Measurements from ENCODE around the gene KLRD1.

KLRD1 gene

GRCh38 chr12:10276774-10277173, 30.9 kb upstream of the KLRD1 start:
- no peaks in the 10 kb centered on the region for H4K20me1 ChIP-seq (ENCODE audit: insufficient read depth)
- no peak overlapping the region for H3K4me2 ChIP-seq
- no peak overlapping the region for H3K4me3 ChIP-seq (IDR thresholded peaks at IDR 0.05; ENCODE audit: insufficient read depth, low read depth, low read length)
- H3K9ac ChIP-seq = no peak overlapping the region
- H3K27ac ChIP-seq = no peak overlapping the region
- no peak overlapping the region for H2AFZ ChIP-seq (ENCODE audit: low read depth)
- H3K36me3 ChIP-seq (ENCODE audit: insufficient read depth) = no peaks in the 10 kb centered on the region
- H3K79me2 ChIP-seq (ENCODE audit: insufficient read depth, low read depth) = no peaks in the 10 kb centered on the region
- no peaks in the 10 kb centered on the region for H3K4me1 ChIP-seq (ENCODE audit: low read depth, poor library complexity, severe bottlenecking)
- H3K27me3 ChIP-seq (ENCODE audit: insufficient read depth, low read depth) = no peaks in the 10 kb centered on the region
- TF ChIP-seq, protein P1, sequence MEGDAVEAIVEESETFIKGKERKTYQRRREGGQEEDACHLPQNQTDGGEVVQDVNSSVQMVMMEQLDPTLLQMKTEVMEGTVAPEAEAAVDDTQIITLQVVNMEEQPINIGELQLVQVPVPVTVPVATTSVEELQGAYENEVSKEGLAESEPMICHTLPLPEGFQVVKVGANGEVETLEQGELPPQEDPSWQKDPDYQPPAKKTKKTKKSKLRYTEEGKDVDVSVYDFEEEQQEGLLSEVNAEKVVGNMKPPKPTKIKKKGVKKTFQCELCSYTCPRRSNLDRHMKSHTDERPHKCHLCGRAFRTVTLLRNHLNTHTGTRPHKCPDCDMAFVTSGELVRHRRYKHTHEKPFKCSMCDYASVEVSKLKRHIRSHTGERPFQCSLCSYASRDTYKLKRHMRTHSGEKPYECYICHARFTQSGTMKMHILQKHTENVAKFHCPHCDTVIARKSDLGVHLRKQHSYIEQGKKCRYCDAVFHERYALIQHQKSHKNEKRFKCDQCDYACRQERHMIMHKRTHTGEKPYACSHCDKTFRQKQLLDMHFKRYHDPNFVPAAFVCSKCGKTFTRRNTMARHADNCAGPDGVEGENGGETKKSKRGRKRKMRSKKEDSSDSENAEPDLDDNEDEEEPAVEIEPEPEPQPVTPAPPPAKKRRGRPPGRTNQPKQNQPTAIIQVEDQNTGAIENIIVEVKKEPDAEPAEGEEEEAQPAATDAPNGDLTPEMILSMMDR (conservative IDR thresholded peaks at IDR 0.05; ENCODE audit: low read depth, low read length) = no peak

- H3K36me3 ChIP-seq (ENCODE audit: insufficient read depth) = no peaks in the 10 kb centered on the region
- H3K27ac ChIP-seq = no peak overlapping the region
- no peaks in the 10 kb centered on the region for H3K79me2 ChIP-seq (ENCODE audit: insufficient read depth, low read depth)
- no peak overlapping the region for H3K4me3 ChIP-seq (IDR thresholded peaks at IDR 0.05; ENCODE audit: insufficient read depth, low read depth, low read length)
- H3K4me2 ChIP-seq = no peak overlapping the region
- no peaks in the 10 kb centered on the region for H3K4me1 ChIP-seq (ENCODE audit: low read depth, poor library complexity, severe bottlenecking)
- TF ChIP-seq, protein P1 (conservative IDR thresholded peaks at IDR 0.05; ENCODE audit: low read depth, low read length) = no peak
- H3K27me3 ChIP-seq (ENCODE audit: insufficient read depth, low read depth) = no peaks in the 10 kb centered on the region
- H4K20me1 ChIP-seq (ENCODE audit: insufficient read depth) = no peaks in the 10 kb centered on the region
- H2AFZ ChIP-seq (ENCODE audit: low read depth) = no peak overlapping the region
- no peak overlapping the region for H3K9ac ChIP-seq
Observed at GRCh38 chr12:10278104-10278503, 29.6 kb upstream of the KLRD1 start.

GRCh38 chr12:10279937-10280336, 27.7 kb upstream of the KLRD1 start:
- H3K27me3 ChIP-seq (ENCODE audit: insufficient read depth, low read depth) = no peaks in the 10 kb centered on the region
- no peaks in the 10 kb centered on the region for H4K20me1 ChIP-seq (ENCODE audit: insufficient read depth)
- H3K27ac ChIP-seq = no peak overlapping the region
- H3K79me2 ChIP-seq (ENCODE audit: insufficient read depth, low read depth) = no peaks in the 10 kb centered on the region
- no peak overlapping the region for H2AFZ ChIP-seq (ENCODE audit: low read depth)
- no peaks in the 10 kb centered on the region for H3K36me3 ChIP-seq (ENCODE audit: insufficient read depth)
- no peak overlapping the region for H3K9ac ChIP-seq
- H3K4me3 ChIP-seq (IDR thresholded peaks at IDR 0.05; ENCODE audit: insufficient read depth, low read depth, low read length) = no peak overlapping the region
- TF ChIP-seq, protein P1 (conservative IDR thresholded peaks at IDR 0.05; ENCODE audit: low read depth, low read length) = no peak
- no peak overlapping the region for H3K4me2 ChIP-seq
- H3K4me1 ChIP-seq (ENCODE audit: low read depth, poor library complexity, severe bottlenecking) = no peaks in the 10 kb centered on the region

GRCh38 chr12:10283027-10283426, 24.6 kb upstream of the KLRD1 start:
- Histone ChIP-seq H3K27ac (no peak overlapping the region), H3K4me3 (IDR thresholded peaks at IDR 0.05; ENCODE audit: insufficient read depth, low read depth, low read length) (no peak overlapping the region), H3K36me3 (ENCODE audit: insufficient read depth) (no peaks in the 10 kb centered on the region), H3K9ac (no peak overlapping the region), H4K20me1 (ENCODE audit: insufficient read depth) (no peaks in the 10 kb centered on the region), H3K4me2 (no peak overlapping the region), H2AFZ (ENCODE audit: low read depth) (no peak overlapping the region), H3K79me2 (ENCODE audit: insufficient read depth, low read depth) (no peaks in the 10 kb centered on the region), H3K27me3 (ENCODE audit: insufficient read depth, low read depth) (no peaks in the 10 kb centered on the region), H3K4me1 (ENCODE audit: low read depth, poor library complexity, severe bottlenecking) (no peaks in the 10 kb centered on the region)
- TF ChIP-seq, protein P1 (conservative IDR thresholded peaks at IDR 0.05; ENCODE audit: low read depth, low read length) = no peak
